ENCODE measurements around the gene PAOX.

DNA sequence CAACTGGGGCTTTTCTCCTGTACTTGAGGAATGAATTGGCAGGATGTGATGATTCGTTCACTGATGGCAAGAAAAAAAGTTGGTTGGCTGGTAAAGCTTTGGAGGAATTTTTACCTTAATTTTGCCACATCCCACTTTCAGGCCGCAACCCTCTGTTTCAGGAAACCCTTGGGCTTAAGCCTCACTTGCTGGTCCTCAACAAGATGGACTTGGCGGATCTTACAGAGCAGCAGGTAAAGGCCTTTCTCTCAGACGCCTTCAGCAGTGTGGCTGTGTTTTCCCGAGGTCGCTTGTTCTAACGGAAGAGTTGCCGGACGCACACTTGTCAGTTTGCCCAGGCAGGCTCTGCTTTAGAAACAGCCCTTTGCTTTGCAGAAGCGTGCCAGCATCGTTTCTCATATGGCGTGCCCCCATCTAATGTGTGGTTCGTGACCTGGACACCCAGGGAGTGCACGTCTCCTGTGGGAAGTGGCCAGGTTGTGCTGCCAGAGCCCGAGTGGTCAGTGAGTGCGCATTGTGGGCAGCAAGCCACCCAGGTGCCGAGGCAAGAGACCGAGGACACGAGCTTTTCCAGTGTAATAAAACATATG is 17.1 kb downstream of the PAOX start:
- TF ChIP-seq EP300 (IDR thresholded peaks at IDR 0.05) = no peak
- TF ChIP-seq, protein P1, sequence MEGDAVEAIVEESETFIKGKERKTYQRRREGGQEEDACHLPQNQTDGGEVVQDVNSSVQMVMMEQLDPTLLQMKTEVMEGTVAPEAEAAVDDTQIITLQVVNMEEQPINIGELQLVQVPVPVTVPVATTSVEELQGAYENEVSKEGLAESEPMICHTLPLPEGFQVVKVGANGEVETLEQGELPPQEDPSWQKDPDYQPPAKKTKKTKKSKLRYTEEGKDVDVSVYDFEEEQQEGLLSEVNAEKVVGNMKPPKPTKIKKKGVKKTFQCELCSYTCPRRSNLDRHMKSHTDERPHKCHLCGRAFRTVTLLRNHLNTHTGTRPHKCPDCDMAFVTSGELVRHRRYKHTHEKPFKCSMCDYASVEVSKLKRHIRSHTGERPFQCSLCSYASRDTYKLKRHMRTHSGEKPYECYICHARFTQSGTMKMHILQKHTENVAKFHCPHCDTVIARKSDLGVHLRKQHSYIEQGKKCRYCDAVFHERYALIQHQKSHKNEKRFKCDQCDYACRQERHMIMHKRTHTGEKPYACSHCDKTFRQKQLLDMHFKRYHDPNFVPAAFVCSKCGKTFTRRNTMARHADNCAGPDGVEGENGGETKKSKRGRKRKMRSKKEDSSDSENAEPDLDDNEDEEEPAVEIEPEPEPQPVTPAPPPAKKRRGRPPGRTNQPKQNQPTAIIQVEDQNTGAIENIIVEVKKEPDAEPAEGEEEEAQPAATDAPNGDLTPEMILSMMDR (IDR thresholded peaks at IDR 0.05) = no peak
- TF ChIP-seq POLR2AphosphoS5 (IDR thresholded peaks at IDR 0.05) = no peak
- no peak for TF ChIP-seq POLR2A (IDR thresholded peaks at IDR 0.05)
